GM12874 (cell line): ENCODE results near the gene PEX10.

Experiments used
- CTCF ChIP-seq: IDR thresholded peaks from 2 replicates; pipeline ENCODE4 v1.5.1; 2011; ENCODE audit warnings: low read depth, mild to moderate bottlenecking, control low read depth, low read length, moderate library complexity; ENCODE audit not compliant: insufficient read depth

PEX10 gene

GRCh38 chr1:2407166-2407990 is 5.0 kb downstream of the PEX10 start:
- TF ChIP-seq CTCF, result no peak

DNA sequence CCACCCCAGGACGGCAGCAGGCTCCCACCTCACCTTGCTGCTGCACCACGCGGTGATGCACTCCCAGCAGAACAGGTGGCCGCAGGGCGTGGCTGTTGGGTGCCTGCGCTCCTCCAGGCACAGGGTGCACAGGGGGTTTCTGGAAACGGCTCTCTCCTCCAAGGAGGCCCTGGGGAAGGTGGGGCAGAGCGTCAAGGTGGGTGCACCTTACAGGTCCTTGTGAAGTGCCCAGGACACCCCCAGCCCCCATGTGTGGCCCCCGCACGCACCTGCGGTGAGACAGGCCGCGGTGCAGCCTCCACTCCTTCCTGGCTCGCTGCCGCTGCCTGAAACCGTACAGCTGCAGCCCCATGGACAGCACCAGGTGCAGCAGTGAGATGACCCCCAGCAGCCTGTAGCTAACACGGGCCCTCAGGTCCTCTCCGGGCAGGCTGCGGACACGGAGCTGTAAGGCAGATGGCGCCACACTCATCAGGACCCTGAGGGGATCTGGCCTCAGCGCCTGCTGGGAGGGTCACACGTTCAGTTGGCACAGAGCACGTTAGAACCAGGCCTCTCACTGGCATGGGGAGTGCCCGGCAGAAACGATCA is 5.8 kb downstream of the PEX10 start:
- no peak for TF ChIP-seq CTCF

GRCh38 chr1:2405588-2406295 is 6.6 kb downstream of the PEX10 start:
- no peak for TF ChIP-seq CTCF

DNA sequence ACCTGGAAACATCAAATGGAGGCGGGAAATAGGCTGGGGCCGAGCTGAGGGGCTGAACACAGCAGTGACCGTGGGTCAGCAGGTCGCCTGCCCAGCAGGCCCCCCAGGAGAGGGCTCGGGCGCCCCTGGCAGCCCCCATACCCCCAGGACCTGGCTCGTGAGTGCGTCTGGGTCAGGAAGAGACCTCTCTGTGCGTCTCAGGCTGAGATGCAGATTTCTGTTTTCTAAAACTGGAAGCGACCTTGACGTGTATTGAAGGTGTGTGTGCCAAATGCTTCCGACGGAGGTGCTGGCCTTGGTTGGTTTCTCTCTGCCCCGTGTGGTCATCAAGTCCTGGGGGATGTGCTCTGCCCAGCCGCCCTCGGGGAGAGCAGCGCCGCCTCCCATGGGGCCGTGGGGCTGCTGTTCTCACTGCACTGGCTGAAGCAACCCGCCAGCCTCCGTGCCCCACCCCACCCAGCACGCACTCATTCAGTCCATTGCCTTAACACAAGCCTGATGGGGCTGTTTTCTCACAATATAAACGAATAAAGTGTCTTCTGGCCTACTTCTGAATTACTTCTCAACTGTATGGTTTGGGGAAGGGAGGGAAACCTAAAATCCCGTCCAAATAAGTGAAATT is 7.4 kb downstream of the PEX10 start:
- no peak for TF ChIP-seq CTCF

GRCh38 chr1:2404142-2404889 is 8.0 kb downstream of the PEX10 start:
- TF ChIP-seq CTCF, result no peak

GRCh38 chr1:2403273-2403672 is 9.1 kb downstream of the PEX10 start:
- no peak for TF ChIP-seq CTCF
